Measurements from ENCODE around the gene RNF220. TPM values are rescaled to one million over a fixed set of nuclear protein-coding genes. Genes with fewer than 3 reads are reported as not detected.

The RNF220 gene
- total and polyA plus RNA-seq, 9 donors = 58.0 to 101 (median 64.7) TPM

- no peaks in the 10 kb centered on the region for H3K36me3 ChIP-seq
- H3K4me3 ChIP-seq = peak overlapping the region; percentile 8
- DNase-seq = no peak
- no peaks in the 10 kb centered on the region for H3K9me3 ChIP-seq
- TF ChIP-seq EP300 (IDR thresholded peaks at IDR 0.05) = no peak
- TF ChIP-seq POLR2A (IDR thresholded peaks at IDR 0.05) = no peak
- no peak for TF ChIP-seq CTCF (IDR thresholded peaks at IDR 0.05)
- no peak overlapping the region for H3K27ac ChIP-seq
- intact Hi-C loops (cut with DNase I) = no loop called here
- peaks cover 4% of the 10 kb centered on the region for H3K4me1 ChIP-seq (ENCODE audit: insufficient read depth)
- H3K27me3 ChIP-seq = no peaks in the 10 kb centered on the region
- 40 to 60% (median 57%) methylated on average over 1 of the region's 1 CpG for WGBS, 3 donors
These were observed 212.6 kb downstream of the RNF220 start for GRCh38 chr1:44617703-44618029.

- Histone ChIP-seq H3K27ac (no peak overlapping the region), H3K9me3 (no peaks in the 10 kb centered on the region), H3K27me3 (no peaks in the 10 kb centered on the region), H3K4me3 (no peak overlapping the region), H3K4me1 (ENCODE audit: insufficient read depth) (peaks cover 4% of the 10 kb centered on the region), H3K36me3 (no peaks in the 10 kb centered on the region)
- intact Hi-C loops (cut with DNase I) = no loop called here
- TF ChIP-seq POLR2A (IDR thresholded peaks at IDR 0.05) (no peak), CTCF (IDR thresholded peaks at IDR 0.05) (no peak), EP300 (IDR thresholded peaks at IDR 0.05) (no peak)
- 40 to 52% (median 46%) methylated on average over 12 of the region's 12 CpGs for WGBS, 3 donors
- no peak for DNase-seq
These were observed 214.3 kb downstream of the RNF220 start for GRCh38 chr1:44619261-44619900.

DNA sequence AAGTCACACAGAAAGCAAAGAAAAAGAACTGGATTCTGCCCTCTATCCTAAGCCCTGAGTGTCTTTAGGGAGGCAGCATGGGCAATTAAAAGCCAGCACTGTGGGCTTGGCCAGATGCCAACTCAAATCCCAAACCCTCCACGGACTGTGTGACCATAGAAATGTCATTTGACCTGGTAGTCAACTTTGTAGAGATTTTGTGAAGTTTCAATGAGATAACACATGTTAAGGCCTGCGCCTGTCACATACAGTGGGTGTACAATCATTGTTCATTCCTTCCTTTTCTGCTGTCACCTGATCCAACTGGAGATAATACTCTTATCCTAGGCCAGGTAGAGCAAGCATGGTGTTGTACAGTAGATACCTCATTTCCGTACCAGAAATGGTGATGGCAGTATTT lies 215.0 kb downstream of the RNF220 start:
- TF ChIP-seq CTCF (IDR thresholded peaks at IDR 0.05) = no peak
- no peak for TF ChIP-seq EP300 (IDR thresholded peaks at IDR 0.05)
- no peak for TF ChIP-seq POLR2A (IDR thresholded peaks at IDR 0.05)
- intact Hi-C loops (cut with DNase I) = no loop called here
- Histone ChIP-seq H3K27ac (no peak overlapping the region), H3K9me3 (no peaks in the 10 kb centered on the region), H3K27me3 (no peaks in the 10 kb centered on the region), H3K4me3 (no peak overlapping the region), H3K36me3 (no peaks in the 10 kb centered on the region), H3K4me1 (ENCODE audit: insufficient read depth) (peaks cover 4% of the 10 kb centered on the region)
- no peak for DNase-seq
- 77 to 85% (median 85%) methylated on average over 3 of the region's 3 CpGs for WGBS, 3 donors

DNA sequence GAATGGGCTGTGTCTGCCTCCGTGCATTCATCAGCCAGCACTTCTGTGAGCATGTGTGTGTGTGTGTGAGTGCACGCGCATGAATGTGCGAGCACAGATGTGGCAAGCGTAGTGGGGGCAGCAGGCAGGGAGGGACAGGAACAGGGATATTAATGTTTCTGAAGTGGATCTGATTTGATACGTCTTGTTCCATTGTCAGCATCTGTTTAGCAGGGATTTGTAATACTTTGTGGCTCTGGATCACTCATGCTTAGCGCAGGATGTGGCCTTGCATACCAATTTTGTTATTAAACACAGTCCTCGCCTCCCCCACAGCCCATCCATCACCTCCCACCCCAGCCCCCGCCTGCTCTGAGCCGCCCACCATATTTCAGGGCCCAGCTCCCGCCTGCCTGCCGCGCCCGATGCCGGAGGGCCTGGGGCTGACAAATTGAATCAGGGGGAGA lies 216.8 kb downstream of the RNF220 start:
- DNase-seq = no peak
- intact Hi-C loops (cut with DNase I) = no loop called here
- TF ChIP-seq CTCF (IDR thresholded peaks at IDR 0.05) = no peak
- TF ChIP-seq EP300 (IDR thresholded peaks at IDR 0.05) = no peak
- no peak for TF ChIP-seq POLR2A (IDR thresholded peaks at IDR 0.05)
- H3K36me3 ChIP-seq = no peaks in the 10 kb centered on the region
- H3K4me3 ChIP-seq = no peak overlapping the region
- 24 to 51% (median 29%) methylated on average over 15 of the region's 15 CpGs for WGBS, 3 donors
- H3K27me3 ChIP-seq = no peaks in the 10 kb centered on the region
- no peak overlapping the region for H3K27ac ChIP-seq
- peaks cover 3% of the 10 kb centered on the region for H3K4me1 ChIP-seq (ENCODE audit: insufficient read depth)
- H3K9me3 ChIP-seq = no peaks in the 10 kb centered on the region
